Hepatocyte (in vitro differentiated cells): ENCODE results near the gene HSD17B8. TPM values are rescaled to one million over a fixed set of nuclear protein-coding genes. Genes with fewer than 3 reads are reported as not detected.

Experiments used
- DNase-seq: peaks from one replicate; pipeline ENCODE4 v3.0.0-alpha.2; 2016; ENCODE audit warnings: low spot score
- H2AFZ ChIP-seq: fragments of 200-600 bp; sonication (generic); 2 replicates; pipeline ENCODE4 v1.6.0; 2016; ENCODE audit warnings: antibody characterized with exemption, mild to moderate bottlenecking
- H3K27ac ChIP-seq: fragments of 200-600 bp; sonication (generic); 2 replicates; pipeline ENCODE4 v1.5.1; 2016; ENCODE audit warnings: mild to moderate bottlenecking
- H3K27me3 ChIP-seq: fragments of 200-600 bp; sonication (generic); 2 replicates; pipeline ENCODE4 v1.6.1; 2016
- H3K36me3 ChIP-seq: fragments of 200-600 bp; sonication (generic); replicated peaks from 2 replicates; pipeline ENCODE4 v1.5.1; 2016; ENCODE audit warnings: low read depth; ENCODE audit not compliant: insufficient read depth
- H3K4me1 ChIP-seq: fragments of 200-600 bp; sonication (generic); 2 replicates; pipeline ENCODE4 v1.5.1; 2016; ENCODE audit warnings: mild to moderate bottlenecking, moderate library complexity; ENCODE audit not compliant: insufficient read depth
- H3K4me2 ChIP-seq: fragments of 200-600 bp; sonication (generic); 2 replicates; pipeline ENCODE4 v1.6.0; 2016
- H3K4me3 ChIP-seq: fragments of 200-600 bp; sonication (generic); 2 replicates; pipeline ENCODE4 v1.5.1; 2016; ENCODE audit warnings: mild to moderate bottlenecking
- H3K79me2 ChIP-seq: fragments of 200-600 bp; sonication (generic); 2 replicates; pipeline ENCODE4 v1.6.0; 2017; ENCODE audit warnings: mild to moderate bottlenecking
- H3K9me2 ChIP-seq: fragments of 200-600 bp; sonication (generic); replicated peaks from 2 replicates; pipeline ENCODE4 v1.6.0; 2017; ENCODE audit warnings: mild to moderate bottlenecking; ENCODE audit not compliant: insufficient read depth
- H3K9me3 ChIP-seq: fragments of 200-600 bp; sonication (generic); 2 replicates; pipeline ENCODE4 v1.5.1; 2016; ENCODE audit warnings: low read depth, mild to moderate bottlenecking
- H4K20me1 ChIP-seq: fragments of 200-600 bp; sonication (generic); 2 replicates; pipeline ENCODE4 v1.6.0; 2016; ENCODE audit warnings: mild to moderate bottlenecking; ENCODE audit not compliant: insufficient read depth, poor library complexity, severe bottlenecking
- CTCF ChIP-seq: fragments of 200-600 bp; sonication (generic); IDR thresholded peaks from 2 replicates; pipeline ENCODE4 v1.5.1; 2016; ENCODE audit warnings: antibody characterized with exemption, mild to moderate bottlenecking; ENCODE audit not compliant: poor library complexity
- EZH2 ChIP-seq: fragments of 200-600 bp; sonication (generic); IDR thresholded peaks from 2 replicates; pipeline ENCODE4 v1.6.1; 2016; ENCODE audit warnings: antibody characterized with exemption, mild to moderate bottlenecking, borderline replicate concordance
- EZH2phosphoT487 ChIP-seq: fragments of 200-600 bp; sonication (generic); IDR thresholded peaks from one replicate; pipeline ENCODE4 v1.6.1; 2018; ENCODE audit warnings: antibody characterized with exemption, mild to moderate bottlenecking, low read depth, moderate library complexity; ENCODE audit not compliant: unreplicated experiment, severe bottlenecking
- WGBS: methylation state at CpG from one replicate; pipeline ENCODE4 v1.1.6; 2016; ENCODE audit warnings: low lambda C conversion rate; ENCODE audit errors: missing lambda C conversion rate; 5-methylcytosine and 5-hydroxymethylcytosine counted together
- microRNA counts: library from miRNA; unstranded; fragments of <30 nt; microRNA quantifications from one replicate; lab custom pipeline; 2017
- microRNA-seq: library from miRNA; unstranded; fragments of <30 nt; microRNA quantifications from one replicate; pipeline ENCODE4, GENCODE V29; 2017
- polyA plus RNA-seq: library from polyadenylated mRNA; unstranded; fragments of >200 nt; fragmentation: Nextera tagmentation; extraction: Ambion mirVana; gene quantifications from 2 replicates; pipeline ENCODE4 v1.2.1, GENCODE V29; 2016
- small RNA-seq: library from RNA; depleted of rRNA; stranded (forward); fragments of <200 nt; gene quantifications from one replicate; pipeline ENCODE3, GENCODE V24; 2014
- total RNA-seq: library from RNA; depleted of rRNA; stranded (reverse); fragments of >200 nt; gene quantifications from 2 replicates; pipeline ENCODE4 v1.2.3, GENCODE V29; 2014

Gene HSD17B8
- total and polyA plus RNA-seq, 2 experiments from 2014 or later, result 6.0 to 12.9 TPM

GRCh38 chr6:33251395-33252012 is 47.0 kb downstream of the HSD17B8 start:
- H4K20me1 ChIP-seq, result no peaks in the 10 kb centered on the region
- no peak overlapping the region for H3K27ac ChIP-seq
- no peaks in the 10 kb centered on the region for H3K9me3 ChIP-seq
- H3K36me3 ChIP-seq, result no peaks in the 10 kb centered on the region
- TF ChIP-seq CTCF (no peak), EZH2phosphoT487 (no peak), EZH2 (no peak)
- H3K4me1 ChIP-seq, result peaks cover 5% of the 10 kb centered on the region
- no peak for DNase-seq
- WGBS, result 86% methylated on average over 6 of the region's 6 CpGs
- H3K9me2 ChIP-seq, result no peaks in the 10 kb centered on the region
- no peak overlapping the region for H3K4me3 ChIP-seq
- no peak overlapping the region for H3K4me2 ChIP-seq
- H2AFZ ChIP-seq, result no peak overlapping the region
- no peaks in the 10 kb centered on the region for H3K79me2 ChIP-seq
- no peaks in the 10 kb centered on the region for H3K27me3 ChIP-seq

GRCh38 chr6:33252759-33253158 is 48.3 kb downstream of the HSD17B8 start:
- no peaks in the 10 kb centered on the region for H3K36me3 ChIP-seq
- DNase-seq, result no peak
- H3K27ac ChIP-seq, result no peak overlapping the region
- no peaks in the 10 kb centered on the region for H3K9me2 ChIP-seq
- no peaks in the 10 kb centered on the region for H3K27me3 ChIP-seq
- H3K4me3 ChIP-seq, result no peak overlapping the region
- H3K79me2 ChIP-seq, result no peaks in the 10 kb centered on the region
- TF ChIP-seq EZH2phosphoT487 (no peak), EZH2 (no peak), CTCF (no peak)
- no peaks in the 10 kb centered on the region for H4K20me1 ChIP-seq
- H3K4me1 ChIP-seq, result peaks cover 5% of the 10 kb centered on the region
- H3K9me3 ChIP-seq, result no peaks in the 10 kb centered on the region
- no peak overlapping the region for H3K4me2 ChIP-seq
- H2AFZ ChIP-seq, result no peak overlapping the region

GRCh38 chr6:33254591-33254990 is 50.1 kb downstream of the HSD17B8 start:
- H3K36me3 ChIP-seq, result no peaks in the 10 kb centered on the region
- no peak for DNase-seq
- H3K4me1 ChIP-seq, result peaks cover 5% of the 10 kb centered on the region
- TF ChIP-seq EZH2 (no peak), EZH2phosphoT487 (no peak), CTCF (no peak)
- H2AFZ ChIP-seq, result no peak overlapping the region
- no peak overlapping the region for H3K4me3 ChIP-seq
- no peaks in the 10 kb centered on the region for H4K20me1 ChIP-seq
- H3K4me2 ChIP-seq, result no peak overlapping the region
- no peaks in the 10 kb centered on the region for H3K27me3 ChIP-seq
- no peaks in the 10 kb centered on the region for H3K9me2 ChIP-seq
- WGBS, result 96% methylated on average over 4 of the region's 4 CpGs
- H3K79me2 ChIP-seq, result no peaks in the 10 kb centered on the region
- H3K27ac ChIP-seq, result no peak overlapping the region
- no peaks in the 10 kb centered on the region for H3K9me3 ChIP-seq

MicroRNA genes within 50 kb of the gene (microRNA counts, 767-probe panel; counts per million panel counts)
- microRNA hsa-miR-219-1-3p (lab: Ali Mortazavi, UCI) (not detected), microRNA hsa-miR-219-5p (lab: Ali Mortazavi, UCI) (not detected)

Small RNAs within 50 kb of the gene (microRNA-seq; reads per million reads assigned to microRNA genes)
- gene MIR219A1, result 6.3 reads per million, percentile 15 among the genes with 10 or more reads in this experiment

Small RNAs within 50 kb of the gene (small RNA-seq; reads per million reads assigned to genes)
- gene MIR219A1 (2.2 reads per million, percentile 88 among the genes with 10 or more reads in this experiment), gene RNY4P10 (not detected)

Other genes with a start within 250 kb of the HSD17B8 start
- gene BRD2, start 236.1 kb upstream of the HSD17B8 start, total RNA-seq, result 132 and 133 TPM in 2 replicates
- gene BRD2, start 236.1 kb upstream of the HSD17B8 start, polyA plus RNA-seq, result 106 and 118 TPM in 2 replicates
- 1.4 and 2.0 TPM in 2 replicates for gene HLA-DOA, start 195.1 kb upstream of the HSD17B8 start, total RNA-seq
- gene HLA-DOA, start 195.1 kb upstream of the HSD17B8 start, polyA plus RNA-seq, result 0.79 and 0.83 TPM in 2 replicates
- 2.6 and 5.3 TPM in 2 replicates for gene HLA-DPA1, start 131.0 kb upstream of the HSD17B8 start, total RNA-seq
- 1.7 and 4.7 TPM in 2 replicates for gene HLA-DPA1, start 131.0 kb upstream of the HSD17B8 start, polyA plus RNA-seq
- gene HLA-DPB1, start 128.7 kb upstream of the HSD17B8 start, total RNA-seq, result 18.0 and 22.1 TPM in 2 replicates
- 12.4 and 16.0 TPM in 2 replicates for gene HLA-DPB1, start 128.7 kb upstream of the HSD17B8 start, polyA plus RNA-seq
- gene COL11A2, start 12.2 kb upstream of the HSD17B8 start, total RNA-seq, result 2.5 and 3.0 TPM in 2 replicates
- 4.2 and 4.7 TPM in 2 replicates for gene COL11A2, start 12.2 kb upstream of the HSD17B8 start, polyA plus RNA-seq
- gene RXRB, start 4.0 kb upstream of the HSD17B8 start, total RNA-seq, result 14.2 and 17.0 TPM in 2 replicates
- gene RXRB, start 4.0 kb upstream of the HSD17B8 start, polyA plus RNA-seq, result 24.6 and 29.8 TPM in 2 replicates
- gene SLC39A7, start 3.8 kb upstream of the HSD17B8 start, total RNA-seq, result 118 and 130 TPM in 2 replicates
- 46.4 and 55.0 TPM in 2 replicates for gene SLC39A7, start 3.8 kb upstream of the HSD17B8 start, polyA plus RNA-seq
- gene RING1, start 3.8 kb downstream of the HSD17B8 start, total RNA-seq, result 25.0 and 25.6 TPM in 2 replicates
- 32.3 and 32.5 TPM in 2 replicates for gene RING1, start 3.8 kb downstream of the HSD17B8 start, polyA plus RNA-seq
- gene VPS52, start 67.2 kb downstream of the HSD17B8 start, total RNA-seq, result 28.8 and 43.2 TPM in 2 replicates
- gene VPS52, start 67.2 kb downstream of the HSD17B8 start, polyA plus RNA-seq, result 42.5 and 48.3 TPM in 2 replicates
- gene RPS18, start 67.4 kb downstream of the HSD17B8 start, total RNA-seq, result 3,293 and 3,728 TPM in 2 replicates
- gene RPS18, start 67.4 kb downstream of the HSD17B8 start, polyA plus RNA-seq, result 1,497 and 1,517 TPM in 2 replicates
- gene B3GALT4, start 72.5 kb downstream of the HSD17B8 start, total RNA-seq, result 2.0 and 5.2 TPM in 2 replicates
- gene B3GALT4, start 72.5 kb downstream of the HSD17B8 start, polyA plus RNA-seq, result 5.7 and 8.1 TPM in 2 replicates
- gene WDR46, start 84.6 kb downstream of the HSD17B8 start, total RNA-seq, result 46.6 and 51.1 TPM in 2 replicates
- gene WDR46, start 84.6 kb downstream of the HSD17B8 start, polyA plus RNA-seq, result 70.1 and 84.2 TPM in 2 replicates
- gene PFDN6, start 84.9 kb downstream of the HSD17B8 start, total RNA-seq, result 43.9 and 52.7 TPM in 2 replicates
- 19.5 and 27.2 TPM in 2 replicates for gene PFDN6, start 84.9 kb downstream of the HSD17B8 start, polyA plus RNA-seq
- gene RGL2, start 94.3 kb downstream of the HSD17B8 start, total RNA-seq, result 57.4 and 63.3 TPM in 2 replicates
- 82.1 and 89.3 TPM in 2 replicates for gene RGL2, start 94.3 kb downstream of the HSD17B8 start, polyA plus RNA-seq
- gene TAPBP, start 109.4 kb downstream of the HSD17B8 start, total RNA-seq, result 39.1 and 59.3 TPM in 2 replicates
- 108 and 116 TPM in 2 replicates for gene TAPBP, start 109.4 kb downstream of the HSD17B8 start, polyA plus RNA-seq
- 21.6 and 23.4 TPM in 2 replicates for gene ZBTB22, start 113.1 kb downstream of the HSD17B8 start, total RNA-seq
- 23.2 and 23.8 TPM in 2 replicates for gene ZBTB22, start 113.1 kb downstream of the HSD17B8 start, polyA plus RNA-seq
- 26.4 and 31.0 TPM in 2 replicates for gene DAXX, start 118.3 kb downstream of the HSD17B8 start, total RNA-seq
- gene DAXX, start 118.3 kb downstream of the HSD17B8 start, polyA plus RNA-seq, result 28.4 and 35.3 TPM in 2 replicates
- 6.9 and 12.7 TPM in 2 replicates for gene KIFC1, start 187.2 kb downstream of the HSD17B8 start, total RNA-seq
- gene KIFC1, start 187.2 kb downstream of the HSD17B8 start, polyA plus RNA-seq, result 6.1 and 6.6 TPM in 2 replicates
- 37.2 and 44.4 TPM in 2 replicates for gene PHF1, start 206.4 kb downstream of the HSD17B8 start, total RNA-seq
- 42.4 and 53.0 TPM in 2 replicates for gene PHF1, start 206.4 kb downstream of the HSD17B8 start, polyA plus RNA-seq
- gene CUTA, start 213.5 kb downstream of the HSD17B8 start, total RNA-seq, result 121 and 150 TPM in 2 replicates
- gene CUTA, start 213.5 kb downstream of the HSD17B8 start, polyA plus RNA-seq, result 349 and 357 TPM in 2 replicates
- 5.3 and 6.6 TPM in 2 replicates for gene SYNGAP1, start 215.4 kb downstream of the HSD17B8 start, total RNA-seq
- gene SYNGAP1, start 215.4 kb downstream of the HSD17B8 start, polyA plus RNA-seq, result 4.9 and 5.7 TPM in 2 replicates
- 5.1 and 6.2 TPM in 2 replicates for gene ZBTB9, start 249.9 kb downstream of the HSD17B8 start, total RNA-seq
- gene ZBTB9, start 249.9 kb downstream of the HSD17B8 start, polyA plus RNA-seq, result 5.0 and 6.7 TPM in 2 replicates